Measurements from ENCODE around the gene EBLN1.

GRCh38 chr10:22183771-22184461 is 33.9 kb downstream of the EBLN1 start:
- no peak for TF ChIP-seq GATA3 (IDR thresholded peaks at IDR 0.05; ENCODE audit: low read depth, low read length)
- no peak for TF ChIP-seq GATA2 (IDR thresholded peaks at IDR 0.05; ENCODE audit: low read depth, low read length)
